ENCODE data around the gene MALT1.
"Not testable (repeated sequence)": the region's sequence is repeated elsewhere in the genome, so short reads cannot be mapped to it uniquely, and the experiment has no call there.

The MALT1 gene

DNA sequence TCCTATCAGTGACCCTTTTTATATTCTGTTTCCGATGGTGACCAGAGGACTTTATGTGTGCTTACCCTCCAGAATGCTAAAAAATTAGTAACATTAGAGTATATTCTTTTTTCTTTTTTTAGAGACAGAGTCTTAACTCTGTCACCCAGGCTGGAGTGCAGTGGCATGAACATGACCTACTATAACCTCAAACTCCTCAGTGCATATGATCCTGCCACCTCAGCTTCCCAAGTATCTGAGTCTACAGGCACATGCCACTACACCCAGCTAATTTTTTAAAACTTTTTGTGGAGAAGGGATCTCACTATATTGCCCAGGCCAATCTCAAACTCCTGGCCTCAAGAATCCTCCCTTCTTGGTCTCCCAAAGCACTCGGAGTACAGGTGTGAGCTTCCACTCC lies 74.6 kb downstream of the MALT1 start:
- no peak for DNase-seq

DNA sequence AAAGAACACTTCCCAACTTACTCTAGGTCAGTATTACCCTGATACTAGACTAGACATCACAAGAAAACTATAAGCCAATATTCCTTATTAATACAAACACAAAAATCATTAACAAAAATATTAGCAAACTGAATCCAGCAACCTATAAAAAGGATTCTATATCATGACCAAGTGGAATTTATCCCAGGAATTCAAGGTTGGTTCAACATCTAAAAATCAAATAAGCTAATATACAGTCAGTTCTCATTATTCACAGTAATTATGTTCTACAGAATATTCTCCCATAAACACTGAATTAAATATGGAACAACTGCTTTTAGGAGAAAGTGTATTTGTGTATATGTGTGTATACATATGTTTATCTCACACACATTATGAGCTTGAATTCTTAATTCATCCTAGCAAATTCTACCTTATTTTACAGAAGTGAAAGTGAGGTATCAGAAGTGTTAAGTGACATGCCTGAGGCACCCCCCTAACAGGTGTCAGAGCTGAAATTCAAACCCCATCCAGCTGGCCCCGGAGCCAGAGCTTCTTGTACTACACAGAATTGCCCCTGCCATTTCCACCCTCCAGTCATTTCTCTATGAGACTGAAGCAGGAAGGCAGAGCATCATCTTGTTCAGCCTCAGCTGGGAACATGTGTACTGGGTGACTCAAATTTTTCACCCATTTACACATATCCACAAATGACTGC lies 77.8 kb downstream of the MALT1 start:
- DNase-seq, result no peak

DNA sequence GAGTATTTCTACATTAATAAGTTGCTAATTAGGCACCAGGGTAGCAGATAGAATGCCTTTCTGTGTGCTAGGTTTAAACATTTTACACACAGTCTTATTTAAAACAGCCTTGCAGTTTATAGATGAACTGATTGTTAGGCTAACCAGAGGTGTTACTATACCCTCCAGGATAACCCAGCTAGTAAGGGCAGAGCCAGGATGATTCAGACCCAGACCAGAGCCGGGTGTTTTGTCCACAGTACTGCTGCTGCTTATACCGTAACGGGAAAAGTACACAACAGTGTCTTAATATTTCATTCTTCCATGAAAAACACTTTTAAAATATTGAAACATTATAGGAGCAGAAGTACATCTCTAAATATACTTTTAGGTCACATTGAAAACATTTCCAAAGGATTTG lies 82.7 kb downstream of the MALT1 start:
- DNase-seq, result no peak

DNA sequence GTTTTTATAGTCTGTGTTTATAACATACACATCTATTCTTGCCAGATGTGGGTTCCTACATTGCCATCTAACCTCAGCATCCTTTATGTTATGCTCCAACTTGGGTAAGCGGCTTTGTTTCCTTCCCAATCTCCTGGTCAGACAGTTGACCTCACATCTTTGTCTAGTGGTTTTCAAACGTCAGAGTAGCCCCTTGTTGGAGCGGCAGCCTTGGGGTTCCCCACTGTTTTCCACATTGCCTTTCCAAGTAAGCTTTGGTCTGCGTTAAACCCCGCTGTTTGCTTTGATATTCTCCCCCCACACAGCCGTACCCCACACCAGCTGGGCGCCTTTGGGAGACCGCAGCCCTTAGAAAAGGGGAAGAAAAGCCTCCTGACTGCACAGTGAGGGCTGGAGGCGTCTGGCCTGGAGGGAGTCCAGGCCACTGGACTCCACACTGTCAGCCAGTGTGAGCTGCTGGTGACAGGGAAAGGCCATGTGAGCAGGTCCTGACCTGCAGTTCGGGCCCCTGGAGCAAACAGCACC lies 83.3 kb downstream of the MALT1 start:
- DNase-seq, result no peak

DNA sequence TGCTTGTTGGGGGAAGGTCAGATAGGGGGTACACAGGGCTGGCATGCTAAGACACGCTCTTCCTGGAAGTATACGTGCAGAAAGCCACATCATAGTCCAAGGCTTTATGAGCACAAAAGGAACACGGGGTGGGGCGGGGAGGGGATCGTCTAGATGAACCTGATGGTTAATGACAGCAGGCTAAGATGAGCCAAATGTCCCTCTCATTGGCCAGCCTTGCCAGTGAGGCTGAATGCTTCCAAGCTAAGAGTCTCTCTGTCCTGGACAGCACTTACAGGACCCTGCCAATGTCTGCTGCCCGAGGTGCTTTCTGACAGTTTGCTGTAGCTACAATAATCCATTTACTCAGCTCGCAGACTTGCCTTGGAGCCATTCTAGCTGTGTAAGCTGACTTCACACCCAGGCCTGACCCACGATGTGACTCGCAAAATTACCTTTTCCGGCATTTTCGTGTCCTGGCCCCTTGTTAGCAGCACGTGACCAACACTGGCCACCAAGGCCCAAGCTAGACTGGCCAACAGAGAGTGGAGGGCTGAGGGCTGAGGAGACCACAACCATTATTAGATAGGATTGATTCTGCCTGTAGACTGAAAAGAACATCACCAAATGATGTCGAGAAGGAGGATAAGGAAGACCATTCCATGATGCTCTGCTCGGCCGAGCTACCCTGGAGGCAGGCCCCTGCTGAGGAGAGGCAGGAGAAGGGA lies 84.2 kb downstream of the MALT1 start:
- no peak for DNase-seq

DNA sequence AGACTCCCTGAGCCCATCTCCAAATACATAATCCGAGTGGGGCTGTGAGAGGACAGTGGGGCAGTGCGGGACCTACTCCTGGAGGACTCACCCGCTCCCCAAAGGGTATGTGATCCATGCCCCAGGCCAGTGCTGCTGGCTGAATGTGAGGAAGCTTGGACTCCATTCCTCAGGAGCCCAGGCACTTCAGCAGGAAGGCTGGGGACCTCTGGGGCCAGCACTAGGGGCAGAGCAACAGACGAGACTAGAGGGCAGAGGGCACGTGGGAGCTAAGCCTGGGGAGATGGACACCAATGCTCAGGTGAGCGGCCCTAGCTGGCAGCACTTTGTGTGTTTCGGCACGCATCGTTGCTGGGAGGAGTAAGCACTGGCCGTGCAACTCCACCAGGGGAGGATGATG lies 84.9 kb downstream of the MALT1 start:
- no peak for DNase-seq

DNA sequence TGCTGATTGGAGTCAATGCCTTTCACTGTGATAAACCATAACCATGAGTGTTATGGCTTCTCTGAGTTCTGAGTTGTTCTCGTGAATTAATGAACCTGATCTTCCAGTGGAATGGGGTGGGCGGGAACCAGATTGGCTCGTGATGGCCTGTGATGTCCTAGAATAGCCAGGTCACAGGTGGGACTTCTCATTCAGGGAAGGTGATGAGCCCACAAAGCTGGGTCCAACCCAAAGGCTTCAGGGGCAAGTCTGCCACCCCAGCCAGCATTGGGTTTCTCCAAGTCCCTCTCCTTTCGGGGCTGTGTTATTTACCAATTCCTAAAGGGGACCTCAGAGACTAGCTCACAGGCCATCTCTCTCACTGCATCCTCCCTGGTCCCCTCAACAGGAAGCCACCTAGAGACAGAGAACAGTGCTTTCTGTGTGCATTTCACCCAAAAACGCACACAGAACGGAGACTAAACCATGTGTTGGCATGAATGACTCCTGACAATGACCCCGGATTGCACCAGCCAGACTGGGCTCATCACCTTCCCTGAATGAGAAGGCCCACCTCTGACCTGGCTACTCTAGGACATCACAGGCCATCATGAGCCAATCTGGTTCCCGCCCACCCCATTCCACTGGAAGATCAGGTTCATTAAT lies 85.5 kb downstream of the MALT1 start:
- DNase-seq, result no peak

DNA sequence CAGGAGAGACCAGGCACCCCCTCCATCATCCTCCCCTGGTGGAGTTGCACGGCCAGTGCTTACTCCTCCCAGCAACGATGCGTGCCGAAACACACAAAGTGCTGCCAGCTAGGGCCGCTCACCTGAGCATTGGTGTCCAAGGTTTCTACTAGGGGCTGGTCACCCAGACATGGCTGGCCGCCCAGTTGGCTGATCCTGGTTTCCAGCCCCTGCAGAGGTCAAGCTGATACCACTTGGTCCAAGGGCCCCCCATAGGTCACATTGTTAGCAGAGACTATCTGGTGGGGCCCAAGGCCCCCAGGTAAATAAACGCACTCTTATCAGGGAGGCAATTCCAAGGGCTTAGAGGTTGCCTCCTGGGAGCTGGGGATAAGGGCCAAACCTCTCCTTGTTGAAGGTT lies 86.1 kb downstream of the MALT1 start:
- DNase-seq, result not testable (repeated sequence)

DNA sequence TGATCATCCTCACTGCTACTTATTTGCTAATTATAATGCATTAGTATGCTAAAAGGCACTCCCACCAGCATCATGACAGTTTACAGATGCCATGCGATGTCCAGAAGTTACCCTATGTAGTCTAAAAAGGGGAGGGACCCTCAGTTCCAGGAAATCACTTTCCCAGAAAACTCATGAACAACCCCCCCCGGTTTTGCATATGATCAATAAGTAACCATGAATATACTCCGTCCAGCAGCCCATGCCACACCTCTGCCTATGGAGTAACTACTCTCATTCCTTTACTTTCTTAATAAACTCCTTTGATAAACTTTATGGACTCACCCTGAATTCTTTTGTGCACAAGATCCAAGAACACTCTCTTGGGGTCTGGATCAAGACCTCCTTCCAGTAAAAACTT lies 86.8 kb downstream of the MALT1 start:
- no peak for DNase-seq

DNA sequence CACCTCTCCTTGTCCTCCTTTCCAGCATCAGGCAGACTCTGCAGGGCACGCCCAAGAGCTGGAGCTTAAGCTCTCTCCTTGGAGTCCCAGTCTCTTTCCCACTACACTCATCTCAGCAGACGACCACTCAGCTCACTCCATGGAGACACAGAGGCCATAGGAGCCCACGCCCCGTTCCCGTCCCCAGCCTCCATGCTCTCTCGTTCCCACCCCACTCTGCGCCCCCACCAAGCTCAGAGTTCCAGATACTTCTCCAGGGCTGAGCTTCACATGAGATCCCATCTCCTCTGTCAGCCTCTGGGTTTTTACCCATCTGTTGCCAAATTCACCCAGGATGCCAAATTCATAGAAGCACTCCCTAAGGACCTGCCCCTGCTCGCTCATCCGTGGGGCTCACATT lies 87.3 kb downstream of the MALT1 start:
- DNase-seq, result no peak

DNA sequence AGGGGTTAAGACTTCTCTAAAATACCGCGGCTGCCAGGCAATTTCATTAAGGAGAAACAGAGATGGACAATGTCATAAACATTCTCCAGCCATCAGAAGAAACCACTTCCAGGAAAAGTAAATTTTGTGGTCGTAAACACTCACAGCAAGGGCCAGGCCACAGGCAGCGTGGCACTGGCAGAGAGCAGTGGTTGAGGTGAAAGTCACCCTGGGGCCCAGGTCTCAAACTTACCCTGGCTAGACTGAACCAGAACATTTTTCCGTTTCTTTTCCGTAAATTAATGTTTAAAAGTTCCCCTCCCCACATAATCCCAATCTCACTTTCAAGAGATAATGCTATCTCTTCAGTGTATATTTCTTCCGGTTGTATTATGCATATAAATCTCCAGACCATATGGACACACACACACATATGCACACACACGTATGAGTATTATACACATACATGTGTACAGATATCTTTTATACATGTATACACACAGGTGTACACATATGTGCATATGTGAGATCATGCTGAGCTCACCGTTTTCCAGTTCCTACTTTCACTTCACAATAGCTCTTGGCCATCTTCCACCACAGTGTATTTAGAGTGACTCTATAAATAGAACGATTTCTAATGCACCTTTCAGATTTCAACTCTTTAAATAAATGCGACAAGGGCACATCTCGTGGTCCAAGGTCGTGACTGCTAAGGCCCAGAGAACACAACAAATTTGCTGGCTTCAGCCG lies 90.1 kb downstream of the MALT1 start:
- no peak for DNase-seq

DNA sequence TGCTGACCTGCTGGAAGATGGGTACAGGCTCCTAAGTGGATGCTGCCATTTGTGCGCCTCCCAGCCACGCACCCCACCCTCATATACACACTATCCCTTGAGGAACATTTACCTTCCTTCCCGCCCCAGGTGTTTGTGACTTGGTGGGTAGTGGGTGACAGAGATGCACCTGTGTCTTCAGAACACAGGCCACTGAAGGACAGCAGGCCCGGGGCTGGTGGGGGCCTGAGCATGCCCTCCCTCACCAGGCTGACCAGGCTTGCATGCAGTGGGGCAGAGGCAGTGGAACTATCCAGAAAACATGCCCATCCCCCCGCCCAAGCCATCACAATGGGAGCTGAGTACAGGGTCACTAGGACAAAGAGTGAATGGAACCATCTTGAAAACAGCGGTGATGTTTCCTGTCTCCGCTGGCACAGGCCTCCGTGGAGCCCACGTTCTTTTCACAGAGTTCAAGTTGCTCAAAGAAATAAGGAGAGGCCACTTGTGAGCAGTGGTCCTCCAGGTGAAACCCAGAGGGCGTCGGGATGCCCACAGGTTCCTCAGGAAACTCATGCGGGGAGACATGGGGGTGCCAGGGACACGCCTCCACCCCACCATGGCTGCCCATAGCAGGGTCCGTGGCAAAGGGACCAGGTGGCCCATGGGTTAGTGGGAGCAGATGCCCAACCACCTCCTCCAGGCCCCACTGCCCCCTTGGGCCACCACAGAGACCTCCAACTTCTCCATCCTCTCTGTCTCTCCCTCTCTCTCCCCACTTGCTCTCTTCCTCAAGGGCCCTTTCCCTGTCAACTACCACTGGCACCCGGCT lies 90.9 kb downstream of the MALT1 start:
- DNase-seq, result no peak

DNA sequence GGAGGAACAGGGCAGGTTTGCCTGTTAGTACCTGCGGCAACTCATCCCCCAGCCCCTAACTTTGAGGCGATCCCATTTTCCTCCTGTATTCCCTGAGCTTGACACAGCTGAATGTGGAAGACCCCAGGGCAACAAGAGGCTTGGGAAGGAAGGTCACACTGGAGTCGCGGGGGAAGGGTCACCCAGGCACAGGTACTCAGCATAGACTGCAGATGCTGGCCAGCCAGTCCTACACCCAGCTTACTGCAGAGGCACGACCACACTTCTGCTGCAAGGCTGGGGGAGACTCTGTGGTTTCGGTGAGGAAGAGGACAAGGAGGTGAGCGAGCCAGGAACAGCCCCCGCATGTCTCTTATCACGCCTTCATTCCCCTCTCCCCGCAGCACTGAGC lies 91.5 kb downstream of the MALT1 start:
- no peak for DNase-seq

DNA sequence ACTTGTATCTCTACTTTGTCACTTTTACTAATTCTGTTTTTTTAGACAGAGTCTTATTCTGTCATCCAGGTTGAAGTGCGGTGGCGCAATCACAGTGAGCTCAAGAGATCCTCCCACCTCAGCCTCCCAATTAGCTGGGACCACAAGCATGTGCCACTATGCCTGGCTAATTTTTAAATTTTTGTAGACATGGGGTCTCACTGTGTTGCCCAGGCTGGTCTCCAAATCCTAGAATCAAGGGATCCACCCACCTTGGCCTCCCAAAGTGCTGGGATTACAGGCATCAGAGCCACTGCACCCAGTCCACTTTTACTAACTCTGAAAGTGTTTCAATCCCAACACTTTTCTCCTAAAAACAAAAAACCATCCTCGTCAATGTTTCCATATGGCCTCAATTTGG lies 94.9 kb downstream of the MALT1 start:
- DNase-seq, result no peak

DNA sequence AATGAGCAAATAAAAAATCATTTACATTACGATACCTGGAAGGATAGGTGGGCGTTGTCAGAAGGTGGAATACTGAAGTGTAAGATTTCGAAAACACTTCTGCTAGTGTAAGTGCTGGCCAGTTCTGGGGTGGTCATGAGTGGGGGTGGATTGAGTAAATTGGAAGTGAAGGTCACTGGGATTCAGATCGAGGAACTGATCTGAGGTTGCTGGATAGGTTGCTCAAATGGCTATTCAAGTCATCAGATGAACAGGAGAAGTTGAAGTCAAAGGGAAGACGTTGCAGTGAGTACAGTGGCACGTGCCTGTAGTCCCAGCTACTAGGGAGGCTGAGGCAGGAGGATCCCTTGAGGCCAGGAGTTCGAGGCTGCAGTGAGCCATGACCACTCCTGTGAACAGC lies 95.7 kb downstream of the MALT1 start:
- no peak for DNase-seq

DNA sequence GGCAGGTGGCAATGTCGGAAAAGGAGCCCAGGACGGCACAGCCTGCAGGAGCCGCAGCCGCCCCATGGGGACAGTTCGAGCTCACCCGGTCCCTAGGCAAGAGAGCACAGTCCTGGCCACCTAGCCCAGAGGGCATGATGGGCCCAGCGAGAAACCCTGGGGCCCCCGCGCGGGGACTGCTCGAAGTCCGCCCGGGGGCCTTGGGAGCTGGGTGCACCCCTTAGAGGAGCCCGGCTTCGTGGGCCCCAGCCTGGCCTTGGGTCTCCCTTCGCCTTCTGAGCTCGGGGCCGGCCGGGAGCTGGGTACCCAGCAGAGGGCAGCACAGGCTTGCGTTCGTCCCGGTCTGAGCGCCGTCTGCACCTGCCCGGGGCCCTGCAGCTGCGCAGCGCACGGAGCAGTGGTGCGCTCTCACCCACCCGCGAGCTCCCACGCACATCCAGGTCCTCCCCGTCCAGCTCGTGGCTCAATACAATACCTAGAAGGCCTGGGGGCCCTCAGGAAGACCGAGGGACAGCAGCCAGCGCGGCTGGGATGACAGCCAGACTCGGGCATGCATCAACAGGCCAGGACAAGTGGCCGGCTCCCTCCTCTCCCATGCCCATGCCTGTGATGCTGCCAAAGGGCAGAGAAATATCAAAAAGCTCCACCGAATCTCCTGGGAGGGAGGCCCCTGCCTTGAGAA lies 97.2 kb downstream of the MALT1 start:
- DNase-seq, result peak; percentile 47

DNA sequence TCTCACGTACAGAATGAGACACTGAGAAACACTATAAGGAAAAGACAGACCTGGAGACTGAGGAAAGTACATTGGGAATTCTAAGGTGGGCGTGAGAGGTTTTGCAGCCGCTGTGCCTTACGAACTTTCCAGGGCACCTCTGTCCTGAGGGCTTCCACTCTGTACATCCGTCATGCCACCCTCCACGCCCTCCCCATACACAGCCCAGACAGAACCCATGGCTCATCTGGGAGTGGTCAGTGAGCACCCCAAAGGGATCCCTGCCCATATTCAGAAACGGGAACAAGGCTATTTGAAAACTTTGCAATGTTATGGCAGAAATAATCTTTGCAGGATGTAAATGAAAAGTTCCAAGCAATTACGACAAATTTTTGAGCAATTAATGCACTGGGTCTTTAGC lies 98.1 kb downstream of the MALT1 start:
- no peak for DNase-seq

DNA sequence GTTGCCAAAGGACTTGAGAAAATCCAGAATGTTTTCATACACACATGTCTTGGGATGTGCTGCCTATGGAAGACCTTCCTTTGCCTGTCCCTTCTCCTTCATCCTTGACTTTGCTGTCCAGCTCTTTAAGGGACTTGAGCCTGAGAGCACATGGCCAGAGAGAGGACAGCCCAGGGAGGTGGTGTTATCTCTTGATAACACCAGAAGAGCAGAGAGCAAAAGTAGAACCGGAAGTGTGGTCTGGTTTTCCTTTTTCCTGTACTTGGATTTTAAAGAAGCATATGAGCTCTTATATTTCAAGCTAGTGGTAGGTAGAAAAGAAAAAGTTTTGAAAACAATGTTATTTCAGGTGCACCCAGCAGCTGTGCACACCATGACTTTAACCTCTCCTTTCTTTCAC lies 99.3 kb downstream of the MALT1 start:
- DNase-seq, result peak; percentile 46

DNA sequence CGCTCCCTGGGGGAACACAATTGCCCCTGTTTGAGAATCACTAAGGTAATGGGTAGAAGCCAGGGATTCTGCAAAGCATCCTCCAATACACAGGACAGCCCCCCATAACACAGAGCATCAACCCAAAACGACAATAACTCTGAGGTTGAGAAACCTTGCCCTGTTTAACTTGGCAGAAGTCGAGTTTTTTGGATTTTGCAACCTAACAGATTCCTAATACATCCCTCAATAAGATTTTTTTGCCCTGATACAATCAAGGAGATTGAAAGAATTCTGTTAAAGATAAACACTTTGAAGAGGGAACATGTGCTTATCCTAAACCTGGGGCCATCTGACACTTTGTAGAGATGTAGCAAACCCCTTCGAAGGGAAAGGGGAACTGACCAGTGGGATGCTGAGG lies 100.9 kb downstream of the MALT1 start:
- no peak for DNase-seq

DNA sequence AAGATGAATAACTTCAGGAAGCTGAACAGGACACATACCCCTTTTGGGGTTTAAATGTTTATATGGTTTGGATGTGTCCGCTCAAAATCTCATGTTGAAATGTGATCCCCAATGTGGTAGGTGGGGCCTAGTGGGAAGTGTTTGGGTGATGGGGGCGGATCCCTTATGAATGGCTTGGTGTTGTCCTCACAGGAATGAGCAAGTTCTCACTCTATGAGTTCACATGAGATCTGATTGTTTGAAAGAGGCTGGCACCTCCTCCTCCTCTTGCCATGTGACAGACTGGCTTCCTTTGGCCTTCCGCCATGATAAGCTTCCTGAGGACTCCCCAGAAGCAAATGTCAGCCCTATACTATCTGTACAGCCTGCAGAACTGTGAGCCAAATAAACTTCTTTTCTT lies 104.8 kb downstream of the MALT1 start:
- no peak for DNase-seq

DNA sequence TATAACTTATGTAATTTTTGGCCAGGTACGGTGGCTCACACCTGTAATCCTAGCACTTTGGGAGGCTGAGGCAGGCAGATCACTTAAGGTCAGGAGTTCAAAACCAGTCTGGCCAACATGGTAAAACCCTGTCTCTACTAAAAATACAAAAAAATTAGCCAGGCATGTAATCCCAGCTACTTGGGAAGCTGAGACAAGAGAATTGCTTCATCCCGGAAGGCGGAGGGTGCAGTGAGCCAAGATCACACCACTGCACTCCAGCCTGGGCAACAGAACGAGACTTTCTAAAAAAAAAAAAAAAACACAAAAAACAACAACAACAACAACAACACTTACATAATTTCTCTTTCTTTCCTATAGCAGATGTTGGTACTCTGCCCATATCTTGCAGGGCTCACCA lies 105.3 kb downstream of the MALT1 start:
- DNase-seq, result not testable (repeated sequence)

DNA sequence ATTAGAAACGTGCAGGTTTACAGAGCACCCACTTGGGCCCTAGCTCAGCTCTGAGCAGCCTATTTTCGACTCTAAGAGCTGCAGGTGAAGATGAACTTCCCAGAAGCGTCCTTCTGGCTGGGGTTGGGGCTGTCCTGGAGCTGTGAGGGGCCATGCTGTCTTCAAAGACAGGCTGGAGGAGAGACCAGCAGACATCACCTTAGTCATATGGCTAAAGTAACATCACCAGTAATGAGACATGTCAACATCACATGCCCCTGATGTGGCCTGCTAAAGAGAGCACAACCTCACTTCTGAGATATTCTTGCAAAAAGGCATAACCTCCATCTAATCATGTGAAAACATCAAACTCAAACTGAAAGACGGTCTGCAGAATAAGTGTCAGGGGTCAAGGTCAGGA lies 106.2 kb downstream of the MALT1 start:
- no peak for DNase-seq
